Mesendoderm (in vitro differentiated cells): ENCODE data around the gene PAOX. TPM values are rescaled to one million over a fixed set of nuclear protein-coding genes. Genes with fewer than 3 reads are reported as not detected.

Experiments
- DNase-seq: peaks from one replicate; pipeline ENCODE4 v3.0.0; 2013
- H2AK5ac ChIP-seq: 2 replicates; pipeline ENCODE4 v1.6.1; 2013; ENCODE audit warnings: low read length, inconsistent platforms
- H2BK120ac ChIP-seq: 2 replicates; pipeline ENCODE4 v1.6.1; 2013; ENCODE audit warnings: low read depth, mild to moderate bottlenecking, low read length, moderate library complexity, mixed read lengths
- H2BK15ac ChIP-seq: replicated peaks from 2 replicates; pipeline ENCODE4 v1.6.1; 2013; ENCODE audit warnings: low read depth, mild to moderate bottlenecking, moderate library complexity
- H2BK5ac ChIP-seq: 2 replicates; pipeline ENCODE4 v1.6.1; 2013; ENCODE audit warnings: low read length, inconsistent platforms
- H3K18ac ChIP-seq: 2 replicates; pipeline ENCODE4 v1.6.1; 2013; ENCODE audit warnings: mild to moderate bottlenecking, low read length, mixed read lengths
- H3K23ac ChIP-seq: one replicate; pipeline ENCODE4 v1.6.1; 2013; ENCODE audit warnings: low read length
- H3K27ac ChIP-seq: 2 replicates; pipeline ENCODE4 v1.5.1; 2013; ENCODE audit warnings: low read depth, mild to moderate bottlenecking, inconsistent platforms, low read length, moderate library complexity
- H3K27me3 ChIP-seq: 2 replicates; pipeline ENCODE4 v1.6.1; 2013; ENCODE audit warnings: low read length, control low read depth, mild to moderate bottlenecking, inconsistent platforms; ENCODE audit not compliant: insufficient read depth, poor library complexity
- H3K36me3 ChIP-seq: 2 replicates; pipeline ENCODE4 v1.6.1; 2013; ENCODE audit warnings: low read length, inconsistent platforms; ENCODE audit not compliant: control insufficient read depth, insufficient read depth
- H3K4ac ChIP-seq: one replicate; pipeline ENCODE4 v1.6.1; 2013; ENCODE audit warnings: low read depth, mild to moderate bottlenecking, low read length, moderate library complexity
- H3K4me1 ChIP-seq: 2 replicates; pipeline ENCODE4 v1.6.1; 2013; ENCODE audit warnings: low read depth, low read length, inconsistent platforms; ENCODE audit not compliant: control insufficient read depth
- H3K4me2 ChIP-seq: 2 replicates; pipeline ENCODE4 v1.6.1; 2013; ENCODE audit warnings: low read length
- H3K4me3 ChIP-seq: 2 replicates; pipeline ENCODE4 v1.5.1; 2013; ENCODE audit warnings: mild to moderate bottlenecking, low read length
- H3K56ac ChIP-seq: one replicate; pipeline ENCODE4 v1.6.1; 2013; ENCODE audit warnings: low read length
- H3K79me1 ChIP-seq: 2 replicates; pipeline ENCODE4 v1.6.1; 2013; ENCODE audit warnings: low read length, inconsistent platforms
- H3K79me2 ChIP-seq: 2 replicates; pipeline ENCODE4 v1.6.1; 2013; ENCODE audit warnings: mild to moderate bottlenecking, low read length; ENCODE audit not compliant: control insufficient read depth, insufficient read depth
- H3K9ac ChIP-seq: 2 replicates; pipeline ENCODE4 v1.6.1; 2013; ENCODE audit warnings: low read length, inconsistent platforms
- H4K5ac ChIP-seq: one replicate; pipeline ENCODE4 v1.6.1; 2013; ENCODE audit warnings: low read length
- H4K8ac ChIP-seq: one replicate; pipeline ENCODE4 v1.6.1; 2013; ENCODE audit warnings: low read depth, mild to moderate bottlenecking, control low read depth, low read length, moderate library complexity
- WGBS: extraction: QIAGEN DNeasy Blood & Tissue Kit; methylation state at CpG from one replicate; pipeline ENCODE4 v1.1.7; 2013; ENCODE audit warnings: low lambda C conversion rate, missing lambda C conversion rate; ENCODE audit not compliant: insufficient coverage; ENCODE audit errors: extremely low coverage; 5-methylcytosine and 5-hydroxymethylcytosine counted together
- polyA plus RNA-seq, 2 experiments: library from polyadenylated mRNA; stranded (reverse); fragments of 200-250 nt; gene quantifications; one replicate each; pipeline ENCODE4 v1.2.3, GENCODE V29; 2013

PAOX gene
- polyA plus RNA-seq (2013, experiment 1 of 2) = 1.4 TPM
- 1.5 TPM for polyA plus RNA-seq (2013, experiment 2 of 2)

- H3K56ac ChIP-seq = peak within 1 kb of the TSS; percentile 82
- H3K9ac ChIP-seq = peak within 1 kb of the TSS; percentile 67
- H3K27ac ChIP-seq = no peak within 1 kb of the TSS
- H3K79me2 ChIP-seq = no peaks in the 10 kb centered on the region
- H2AK5ac ChIP-seq = no peak within 1 kb of the TSS
- no peak within 1 kb of the TSS for H3K23ac ChIP-seq
- no peak within 1 kb of the TSS for H4K8ac ChIP-seq
- H2BK120ac ChIP-seq = no peak within 1 kb of the TSS
- H2BK5ac ChIP-seq = no peak within 1 kb of the TSS
- no peaks in the 10 kb centered on the region for H3K27me3 ChIP-seq
- peak within 1 kb of the TSS; percentile 42 for H3K18ac ChIP-seq
- no peaks in the 10 kb centered on the region for H3K4me1 ChIP-seq
- no peak within 1 kb of the TSS for H3K4ac ChIP-seq
- DNase-seq = peak; percentile 56
- H3K79me1 ChIP-seq = no peaks in the 10 kb centered on the region
- no peak within 1 kb of the TSS for H2BK15ac ChIP-seq
- WGBS = no CpG with 5 or more reads among the region's 78 CpGs
- peak within 1 kb of the TSS; percentile 23 for H3K4me3 ChIP-seq
- H3K4me2 ChIP-seq = peak within 1 kb of the TSS; percentile 85
- H4K5ac ChIP-seq = no peak within 1 kb of the TSS
- no peaks in the 10 kb centered on the region for H3K36me3 ChIP-seq
These were observed at the start of gene PAOX for GRCh38 chr10:133379152-133379800. Gene PAOX (plus strand): TSS chr10:133379262. CDS start chr10:133379317, 55 bp downstream.

- Histone ChIP-seq H4K5ac (no peak overlapping the region), H3K4me1 (no peaks in the 10 kb centered on the region), H2BK5ac (no peak overlapping the region), H3K27me3 (peaks cover 27% of the 10 kb centered on the region), H3K27ac (no peak overlapping the region), H3K79me2 (no peaks in the 10 kb centered on the region), H2BK15ac (no peak overlapping the region), H4K8ac (no peak overlapping the region), H2BK120ac (no peak overlapping the region), H3K4me2 (peak overlapping the region; percentile 13), H3K9ac (no peak overlapping the region), H3K36me3 (no peaks in the 10 kb centered on the region), H3K4ac (no peak overlapping the region), H3K56ac (no peak overlapping the region), H3K79me1 (no peaks in the 10 kb centered on the region), H3K4me3 (no peak overlapping the region), H2AK5ac (no peak overlapping the region), H3K23ac (no peak overlapping the region), H3K18ac (no peak overlapping the region)
- DNase-seq = peak; percentile 87
- WGBS = no CpG with 5 or more reads among the region's 37 CpGs
These were observed 49.4 kb upstream of the PAOX start for GRCh38 chr10:133329491-133330202.

GRCh38 chr10:133332936-133333699 lies 45.9 kb upstream of the PAOX start:
- Histone ChIP-seq H3K27ac (no peak overlapping the region), H2BK5ac (no peak overlapping the region), H2AK5ac (no peak overlapping the region), H2BK15ac (no peak overlapping the region), H3K23ac (no peak overlapping the region), H3K36me3 (no peaks in the 10 kb centered on the region), H4K8ac (no peak overlapping the region), H4K5ac (no peak overlapping the region), H3K56ac (no peak overlapping the region), H3K9ac (no peak overlapping the region), H2BK120ac (no peak overlapping the region), H3K27me3 (peaks cover 33% of the 10 kb centered on the region), H3K4ac (no peak overlapping the region), H3K4me3 (no peak overlapping the region), H3K4me2 (no peak overlapping the region), H3K18ac (no peak overlapping the region), H3K4me1 (no peaks in the 10 kb centered on the region), H3K79me1 (no peaks in the 10 kb centered on the region), H3K79me2 (no peaks in the 10 kb centered on the region)
- DNase-seq = no peak
- no CpG with 5 or more reads among the region's 30 CpGs for WGBS

- Histone ChIP-seq H2BK15ac (no peak overlapping the region), H2BK120ac (no peak overlapping the region), H3K4me2 (no peak overlapping the region), H3K4ac (no peak overlapping the region), H3K79me2 (no peaks in the 10 kb centered on the region), H3K56ac (no peak overlapping the region), H3K27me3 (peaks cover 33% of the 10 kb centered on the region), H4K8ac (no peak overlapping the region), H4K5ac (no peak overlapping the region), H3K27ac (no peak overlapping the region), H2BK5ac (no peak overlapping the region), H3K9ac (no peak overlapping the region), H3K4me1 (no peaks in the 10 kb centered on the region), H3K18ac (no peak overlapping the region), H2AK5ac (no peak overlapping the region), H3K4me3 (no peak overlapping the region), H3K23ac (no peak overlapping the region), H3K79me1 (no peaks in the 10 kb centered on the region), H3K36me3 (no peaks in the 10 kb centered on the region)
- DNase-seq = no peak
- no CpG with 5 or more reads among the region's 51 CpGs for WGBS
These were observed 44.4 kb upstream of the PAOX start for GRCh38 chr10:133334503-133335245.

GRCh38 chr10:133335246-133336117 lies 43.6 kb upstream of the PAOX start:
- Histone ChIP-seq H3K79me2 (no peaks in the 10 kb centered on the region), H2BK15ac (no peak overlapping the region), H3K27ac (no peak overlapping the region), H3K56ac (no peak overlapping the region), H3K4ac (no peak overlapping the region), H3K27me3 (peaks cover 33% of the 10 kb centered on the region), H3K79me1 (no peaks in the 10 kb centered on the region), H3K18ac (no peak overlapping the region), H3K4me2 (no peak overlapping the region), H4K8ac (no peak overlapping the region), H2BK120ac (no peak overlapping the region), H3K36me3 (no peaks in the 10 kb centered on the region), H3K9ac (no peak overlapping the region), H4K5ac (no peak overlapping the region), H3K4me3 (no peak overlapping the region), H2AK5ac (no peak overlapping the region), H2BK5ac (no peak overlapping the region), H3K4me1 (no peaks in the 10 kb centered on the region), H3K23ac (no peak overlapping the region)
- peak; percentile 75 for DNase-seq
- no CpG with 5 or more reads among the region's 75 CpGs for WGBS
